HepG2 (cell line): ENCODE measurements around the gene BRAT1. TPM values are rescaled to one million over a fixed set of nuclear protein-coding genes. Genes with fewer than 3 reads are reported as not detected.

ENCODE experiments used
- ATAC-seq: fragments of 200-7000 bp; cut with Tn5 transposase; 3 replicates; pipeline ENCODE4 v1.9.1; 2020; ENCODE audit warnings: mild to moderate bottlenecking, moderate library complexity
- BruUV-seq: library from RNA; stranded (reverse); fragments of 400-500 nt; replicated peaks from 2 replicates; lab custom pipeline; 2021; lab: Mats Ljungman, UMichigan
- CTCF ChIA-PET: fragments of 300-600 bp; formaldehyde crosslinking; extraction: SDS; loops from one replicate; lab custom pipeline; 2021; ENCODE audit warnings: low total read pairs, inconsistent platforms, low intra/inter-chr PET ratio; lab: Yijun Ruan, JAX
- POLR2A ChIA-PET: fragments of 350-600 bp; sonication (Branson Sonifier 250); formaldehyde crosslinking; loops from one replicate; lab custom pipeline; 2020; ENCODE audit warnings: antibody characterized with exemption, inconsistent platforms; lab: Yijun Ruan, JAX
- DNase-seq: peaks from one replicate; pipeline ENCODE4 v3.0.0-alpha.2; 2015; ENCODE audit warnings: low spot score
- FAIRE-seq: peaks from 3 replicates; lab custom pipeline; 2011; peaks lifted over from hg19 to GRCh38; lab: Jason Lieb, UNC
- H2AFZ ChIP-seq: one replicate; pipeline ENCODE4 v1.6.1; 2011; ENCODE audit warnings: low read length, inconsistent platforms
- H3K27ac ChIP-seq: fragments of 300-600 bp; 3 replicates; pipeline ENCODE4 v1.8.0; 2011; ENCODE audit warnings: mixed run types, mild to moderate bottlenecking, mixed read lengths, low read length, inconsistent platforms; ENCODE audit not compliant: insufficient read depth; ENCODE audit errors: extremely low read length
- H3K27me3 ChIP-seq, 2 experiments: fragments of 200-600 bp in 1 of 2; 2 replicates in 1 of 2; 3 replicates in 1 of 2; pipeline versions ENCODE4 v1.6.0 to v1.8.0; 2011; ENCODE audit warnings: low read length in 2 of 2, mild to moderate bottlenecking in 2 of 2, moderate library complexity in 2 of 2, inconsistent platforms in 1 of 2; ENCODE audit not compliant: insufficient read depth in 2 of 2, control insufficient read depth in 1 of 2
- H3K36me3 ChIP-seq, 2 experiments: fragments of 200-600 bp in 1 of 2; replicated peaks in 1 of 2; 2 replicates in 1 of 2; 3 replicates in 1 of 2; pipeline versions ENCODE4 v1.5.1 to v1.8.0; 2011; ENCODE audit warnings: low read length in 2 of 2, inconsistent platforms in 1 of 2; ENCODE audit not compliant: insufficient read depth in 2 of 2, control insufficient read depth in 1 of 2
- H3K4me1 ChIP-seq: 2 replicates; pipeline ENCODE4 v1.5.1; 2012; ENCODE audit warnings: low read length, inconsistent platforms; ENCODE audit not compliant: insufficient read depth
- H3K4me2 ChIP-seq: 2 replicates; pipeline ENCODE4 v1.6.0; 2011; ENCODE audit warnings: low read depth, low read length, inconsistent platforms
- H3K4me3 ChIP-seq, 3 experiments: fragments of 200-600 bp in 1 of 3; sonication (generic), shearing (Covaris generic) in 1 of 3; replicated peaks in 1 of 3; 2 replicates each; pipeline ENCODE4 v1.5.1; 2011 to 2016; ENCODE audit warnings: low read length in 3 of 3, inconsistent platforms in 2 of 3, low read depth in 2 of 3, mild to moderate bottlenecking in 2 of 3, control low read depth in 1 of 3, mixed read lengths in 1 of 3; ENCODE audit not compliant: insufficient read depth in 1 of 3
- H3K79me2 ChIP-seq: one replicate; pipeline ENCODE4 v1.6.1; 2011; ENCODE audit warnings: low read length, inconsistent platforms; ENCODE audit not compliant: insufficient read depth
- H3K9ac ChIP-seq: 2 replicates; pipeline ENCODE4 v1.6.0; 2011; ENCODE audit warnings: mild to moderate bottlenecking, low read depth, low read length, inconsistent platforms; ENCODE audit not compliant: insufficient read depth
- H3K9me3 ChIP-seq: 2 replicates; pipeline ENCODE4 v1.5.1; 2012; ENCODE audit warnings: mild to moderate bottlenecking, low read length
- H4K20me1 ChIP-seq: 2 replicates; pipeline ENCODE4 v1.6.0; 2011; ENCODE audit warnings: inconsistent platforms, mild to moderate bottlenecking, low read length, moderate library complexity; ENCODE audit not compliant: insufficient read depth
- FOXA3 ChIP-seq: IDR thresholded peaks from 2 replicates; pipeline ENCODE4 v1.6.1; 2016; ENCODE audit warnings: missing genetic modification reagents, missing compliant biosample characterization
- IKZF1 ChIP-seq: fragments of 450-650 bp; IDR thresholded peaks from 2 replicates; pipeline ENCODE4 v1.7.1; 2016
- KLF6 ChIP-seq: IDR thresholded peaks from 2 replicates; pipeline ENCODE4 v1.8.0; 2016; ENCODE audit warnings: missing biosample characterization, missing genetic modification reagents
- MIER2 ChIP-seq: IDR thresholded peaks from 2 replicates; pipeline ENCODE4 v1.6.1; 2016; ENCODE audit warnings: missing biosample characterization, missing genetic modification reagents
- NFRKB ChIP-seq: fragments of 450-650 bp; IDR thresholded peaks from 2 replicates; pipeline ENCODE4 v1.6.1; 2017
- NFYC ChIP-seq: IDR thresholded peaks from 2 replicates; pipeline ENCODE4 v1.6.1; 2016; ENCODE audit warnings: missing genetic modification reagents, missing compliant biosample characterization
- SAFB2 ChIP-seq: sonication (generic); formaldehyde crosslinking; IDR thresholded peaks from 2 replicates; pipeline ENCODE4 v1.5.1; 2020; ENCODE audit warnings: missing genetic modification reagents, low read depth, mild to moderate bottlenecking, borderline replicate concordance
- ZC3H4 ChIP-seq: sonication (generic); formaldehyde crosslinking; IDR thresholded peaks from 2 replicates; pipeline ENCODE4 v1.4.0; 2020; ENCODE audit warnings: missing genetic modification reagents, borderline replicate concordance
- ZNF496 ChIP-seq: sonication (generic); formaldehyde crosslinking; IDR thresholded peaks from 2 replicates; pipeline ENCODE4 v1.8.1; 2023; ENCODE audit warnings: mild to moderate bottlenecking, moderate library complexity, missing genetic modification reagents; ENCODE audit not compliant: insufficient replicate concordance
- ZNF546 ChIP-seq: sonication (generic); formaldehyde crosslinking; conservative IDR thresholded peaks from 2 replicates; pipeline ENCODE4 v1.8.1; 2023; ENCODE audit warnings: mild to moderate bottlenecking, missing genetic modification reagents
- WGBS: methylation state at CpG from one replicate; pipeline ENCODE4 v1.1.6; 2017; ENCODE audit warnings: low lambda C conversion rate; 5-methylcytosine and 5-hydroxymethylcytosine counted together
- in situ Hi-C: cut with HindIII; loops from 2 replicates; pipeline ENCODE4 v1.10.0; 2017; ENCODE audit warnings: low pct_unique_long_range_greater_than_20kb; ENCODE audit not compliant: extremely low pct_ligation_motif_present
- intact Hi-C: fragments of 100-400 bp; cut with micrococcal nuclease; formaldehyde crosslinking; loops from one replicate; pipeline ENCODE4 v1.10.0; 2022; ENCODE audit not compliant: unreplicated experiment
- polyA plus RNA-seq, 8 experiments: library from polyadenylated mRNA; depleted of rRNA in 3 of 8; stranded (reverse) in 7 of 8; unstranded in 1 of 8; fragments of >200 nt; fragmentation: Illumina TruSeq in 4 of 8; extraction: Trizol in 4 of 8; gene quantifications; 2 replicates each; pipeline versions ENCODE4 v1.2.1 to v1.2.3, GENCODE V29; 2011 to 2016; ENCODE audit warnings: low read depth in 4 of 8, missing spikeins in 1 of 8, mixed read lengths in 1 of 8; ENCODE audit not compliant: insufficient read depth in 1 of 8
- total RNA-seq, 5 experiments: library from RNA; depleted of rRNA; stranded (reverse); fragments of >200 nt; fragmentation: Illumina TruSeq; extraction: Trizol; gene quantifications; 2 replicates each; pipeline ENCODE4 v1.2.3, GENCODE V29; 2016; ENCODE audit warnings: low read depth in 1 of 5
- TF ChIP-seq, protein P1 (sequence below): IDR thresholded peaks from 2 replicates; pipeline ENCODE4 v1.6.1; 2016; ENCODE audit warnings: low read depth, borderline replicate concordance
- TF ChIP-seq, protein P2 (sequence below): sonication (generic); formaldehyde crosslinking; IDR thresholded peaks from 2 replicates; pipeline ENCODE4 v1.4.0; 2020; ENCODE audit warnings: missing genetic modification reagents
- TF ChIP-seq, protein P3 (sequence below): sonication (generic); formaldehyde crosslinking; IDR thresholded peaks from 2 replicates; pipeline ENCODE4 v1.5.0; 2020; ENCODE audit warnings: missing genetic modification reagents

Gene BRAT1
- total and polyA plus RNA-seq, 2 of the 13 experiments (the other 11 are each of a cell fraction or from before 2014, with no cell fraction given), result 10.2 to 20.3 TPM

DNA sequence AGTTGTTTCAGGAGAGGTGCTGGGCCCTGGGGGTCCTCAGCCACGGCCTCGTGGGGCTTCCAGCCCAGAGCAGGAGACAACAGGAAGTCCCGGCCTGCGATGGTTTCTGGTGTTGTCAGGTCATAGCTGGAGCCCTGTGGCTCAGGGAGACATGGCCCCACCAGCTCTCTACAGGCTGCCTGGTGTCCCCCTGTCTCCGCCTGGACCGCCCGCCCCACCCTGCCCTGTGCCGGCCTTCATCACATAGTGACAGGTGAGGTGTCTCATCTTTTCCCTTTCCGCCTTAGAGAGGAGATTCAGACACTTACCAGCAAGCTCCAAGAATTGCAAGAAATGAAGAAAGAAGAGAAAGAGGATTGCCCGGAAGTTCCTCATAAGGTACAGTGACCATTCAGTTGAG, 39.3 kb upstream of the BRAT1 start:
- H3K4me2 ChIP-seq, result no peak overlapping the region
- no peaks in the 10 kb centered on the region for H4K20me1 ChIP-seq
- H3K9me3 ChIP-seq, result no peaks in the 10 kb centered on the region
- FAIRE-seq (no peak), ATAC-seq (no peak), DNase-seq (no peak)
- WGBS, result 96% methylated on average over 10 of the region's 10 CpGs
- no peak overlapping the region for H3K4me3 ChIP-seq
- no peak overlapping the region for H3K9ac ChIP-seq
- TF ChIP-seq KLF6 (no peak), MIER2 (CRISPR knock-in tag) (no peak), IKZF1 (no peak), SAFB2 (CRISPR knock-in tag) (no peak), ZNF496 (no peak), FOXA3 (CRISPR knock-in tag) (no peak), NFRKB (no peak), ZNF546 (CRISPR knock-in tag) (no peak), ZC3H4 (CRISPR knock-in tag) (no peak), NFYC (no peak)
- TF ChIP-seq, protein P1, sequence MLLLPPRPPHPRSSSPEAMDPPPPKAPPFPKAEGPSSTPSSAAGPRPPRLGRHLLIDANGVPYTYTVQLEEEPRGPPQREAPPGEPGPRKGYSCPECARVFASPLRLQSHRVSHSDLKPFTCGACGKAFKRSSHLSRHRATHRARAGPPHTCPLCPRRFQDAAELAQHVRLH (CRISPR knock-in tag), result no peak
- TF ChIP-seq, protein P2, sequence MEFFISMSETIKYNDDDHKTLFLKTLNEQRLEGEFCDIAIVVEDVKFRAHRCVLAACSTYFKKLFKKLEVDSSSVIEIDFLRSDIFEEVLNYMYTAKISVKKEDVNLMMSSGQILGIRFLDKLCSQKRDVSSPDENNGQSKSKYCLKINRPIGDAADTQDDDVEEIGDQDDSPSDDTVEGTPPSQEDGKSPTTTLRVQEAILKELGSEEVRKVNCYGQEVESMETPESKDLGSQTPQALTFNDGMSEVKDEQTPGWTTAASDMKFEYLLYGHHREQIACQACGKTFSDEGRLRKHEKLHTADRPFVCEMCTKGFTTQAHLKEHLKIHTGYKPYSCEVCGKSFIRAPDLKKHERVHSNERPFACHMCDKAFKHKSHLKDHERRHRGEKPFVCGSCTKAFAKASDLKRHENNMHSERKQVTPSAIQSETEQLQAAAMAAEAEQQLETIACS (CRISPR knock-in tag), result no peak
- TF ChIP-seq, protein P3, sequence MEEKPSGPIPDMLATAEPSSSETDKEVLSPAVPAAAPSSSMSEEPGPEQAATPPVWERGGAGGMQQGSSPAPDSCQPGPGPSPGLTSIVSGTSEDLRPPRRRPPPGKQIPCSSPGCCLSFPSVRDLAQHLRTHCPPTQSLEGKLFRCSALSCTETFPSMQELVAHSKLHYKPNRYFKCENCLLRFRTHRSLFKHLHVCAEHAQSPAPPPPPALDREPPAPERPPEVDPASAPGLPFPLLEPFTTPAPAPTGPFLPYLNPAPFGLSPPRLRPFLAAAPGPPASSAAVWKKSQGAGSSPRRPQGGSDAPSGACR (CRISPR knock-in tag), result no peak
- no peak overlapping the region for H2AFZ ChIP-seq
- H3K27me3 ChIP-seq, result no peaks in the 10 kb centered on the region
- no peak overlapping the region for H3K27ac ChIP-seq
- no peaks in the 10 kb centered on the region for H3K79me2 ChIP-seq
- CTCF ChIA-PET, result no interaction called here
- intact Hi-C loops (no loop called here), in situ Hi-C loops (no loop called here)
- no TSS peak for BruUV-seq
- no peaks in the 10 kb centered on the region for H3K36me3 ChIP-seq
- H3K4me1 ChIP-seq, result no peaks in the 10 kb centered on the region
- POLR2A ChIA-PET, result no interaction called here
